Fibroblast of skin of back (primary cell): ENCODE measurements around the gene SIT1. TPM values are rescaled to one million over a fixed set of nuclear protein-coding genes. Genes with fewer than 3 reads are reported as not detected.

Source experiments
- DNase-seq: peaks from one replicate; pipeline ENCODE4 v3.0.0-alpha.2; 2013
- polyA plus RNA-seq, 2 experiments: library from polyadenylated mRNA; unstranded; fragments of 120-200 nt; gene quantifications; one replicate each; pipeline ENCODE4 v1.2.1, GENCODE V29; 2013; ENCODE audit not compliant: insufficient read length in 2 of 2

Gene SIT1
- not detected for polyA plus RNA-seq (2013, experiment 1 of 2; ENCODE audit: insufficient read length)
- polyA plus RNA-seq (2013, experiment 2 of 2; ENCODE audit: insufficient read length): not detected

- no peak for DNase-seq
These were observed at the start of gene SIT1 for GRCh38 chr9:35650341-35651158. Gene SIT1, minus strand, starts transcription at chr9:35650931. Its CDS starts 78 bp downstream, at chr9:35650853.

GRCh38 chr9:35700031-35700430 is 49.3 kb upstream of the SIT1 start:
- no peak for DNase-seq

- no peak for DNase-seq
These were observed 47.5 kb upstream of the SIT1 start for GRCh38 chr9:35698231-35698630.

- DNase-seq: no peak
These were observed 46.8 kb upstream of the SIT1 start for GRCh38 chr9:35697486-35697885.

GRCh38 chr9:35696520-35697215 is 45.9 kb upstream of the SIT1 start:
- DNase-seq: peak; percentile 34

- no peak for DNase-seq
These were observed 45.2 kb upstream of the SIT1 start for GRCh38 chr9:35695943-35696401.

- DNase-seq: peak; percentile 63
These were observed 41.1 kb upstream of the SIT1 start for GRCh38 chr9:35691757-35692301.

GRCh38 chr9:35691334-35691650 is 40.6 kb upstream of the SIT1 start:
- no peak for DNase-seq

GRCh38 chr9:35690614-35691333 is 40.0 kb upstream of the SIT1 start:
- DNase-seq: peak; percentile 93

GRCh38 chr9:35690294-35690613 is 39.5 kb upstream of the SIT1 start:
- DNase-seq: no peak

GRCh38 chr9:35689542-35690293 is 39.0 kb upstream of the SIT1 start, which contains the start of gene TPM2:
Gene TPM2, minus strand, starts transcription at chr9:35689925. Its CDS starts 108 bp downstream, at chr9:35689817.
- peak; percentile 93 for DNase-seq

- DNase-seq: peak; percentile 76
These were observed 38.1 kb upstream of the SIT1 start for GRCh38 chr9:35688558-35689541.

- DNase-seq: no peak
These were observed 37.3 kb upstream of the SIT1 start for GRCh38 chr9:35687972-35688557.

GRCh38 chr9:35687306-35687705 is 36.6 kb upstream of the SIT1 start:
- DNase-seq: no peak

GRCh38 chr9:35686222-35687203 is 35.8 kb upstream of the SIT1 start:
- peak; percentile 58 for DNase-seq

- no peak for DNase-seq
These were observed 34.8 kb upstream of the SIT1 start for GRCh38 chr9:35685506-35685905.

- DNase-seq: no peak
These were observed 34.2 kb upstream of the SIT1 start for GRCh38 chr9:35684921-35685320.

GRCh38 chr9:35683323-35683722 is 32.6 kb upstream of the SIT1 start:
- DNase-seq: no peak
